ENCODE measurements around the gene PDCD1LG2. TPM values are rescaled to one million over a fixed set of nuclear protein-coding genes. Genes with fewer than 3 reads are reported as not detected.
A peak's percentile ranks its signal among the peaks of the same experiment; 100 is the strongest.
"Not testable (repeated sequence)": the region's sequence is repeated elsewhere in the genome, so short reads cannot be mapped to it uniquely, and the experiment has no call there.

PDCD1LG2 gene
- total RNA-seq, 6 experiments from 2014 or later = 0.49 to 2.4 (median 1.1) TPM

GRCh38 chr9:5492965-5493678 is 17.2 kb upstream of the PDCD1LG2 start:
- no peak for TF ChIP-seq CTCF (IDR thresholded peaks at IDR 0.05)
- WGBS (ENCODE audit: insufficient coverage, low coverage, low lambda C conversion rate, missing lambda C conversion rate) = 62% methylated on average over 1 of the region's 1 CpG
- DNase-seq (no peak), ATAC-seq (peak in 1 of 4 donors; percentile 29)
- no peaks in the 10 kb centered on the region for H3K4me1 ChIP-seq
- H3K9me3 ChIP-seq = no peaks in the 10 kb centered on the region
- H3K36me3 ChIP-seq = no peaks in the 10 kb centered on the region
- H3K4me3 ChIP-seq = no peak overlapping the region
- no peak overlapping the region for H3K27ac ChIP-seq
- H3K27me3 ChIP-seq = no peaks in the 10 kb centered on the region
- intact Hi-C loops (cut with DNase I) = no loop called here

- ATAC-seq (peak; percentile 74 to 85 (median 82)), DNase-seq (peak in 2 of 3 donors; percentile 26 to 60)
- Histone ChIP-seq H3K9me3 (no peaks in the 10 kb centered on the region), H3K4me1 (no peaks in the 10 kb centered on the region), H3K36me3 (no peaks in the 10 kb centered on the region), H3K4me3 (no peak overlapping the region), H3K27me3 (no peaks in the 10 kb centered on the region), H3K27ac (peak overlapping the region in 2 of 3 donors; percentile 43 to 46)
- WGBS (ENCODE audit: insufficient coverage, low coverage, low lambda C conversion rate, missing lambda C conversion rate) = 42% methylated on average over 8 of the region's 8 CpGs
- TF ChIP-seq POLR2A (IDR thresholded peaks at IDR 0.05) (no peak), CTCF (IDR thresholded peaks at IDR 0.05) (no peak)
- intact Hi-C loops (cut with DNase I) = no loop called here
Measured at GRCh38 chr9:5493679-5494511, 16.4 kb upstream of the PDCD1LG2 start.

GRCh38 chr9:5494765-5495164 is 15.6 kb upstream of the PDCD1LG2 start:
- DNase-seq; H3K4me1 ChIP-seq; H3K27ac ChIP-seq; H3K36me3 ChIP-seq; H3K4me3 ChIP-seq; H3K27me3 ChIP-seq; ATAC-seq; intact Hi-C loops (cut with DNase I); H3K9me3 ChIP-seq: not testable (repeated sequence)
- 63% methylated on average over 3 of the region's 3 CpGs for WGBS (ENCODE audit: insufficient coverage, low coverage, low lambda C conversion rate, missing lambda C conversion rate)

GRCh38 chr9:5499157-5499556 is 11.2 kb upstream of the PDCD1LG2 start:
- no peaks in the 10 kb centered on the region for H3K4me1 ChIP-seq
- 91% methylated on average over 1 of the region's 1 CpG for WGBS (ENCODE audit: insufficient coverage, low coverage, low lambda C conversion rate, missing lambda C conversion rate)

More at GRCh38 chr9:5499157-5499556, 11.2 kb upstream of the PDCD1LG2 start:
- Histone ChIP-seq H3K9me3 (no peaks in the 10 kb centered on the region), H3K4me3 (no peak overlapping the region), H3K36me3 (no peaks in the 10 kb centered on the region), H3K27me3 (no peaks in the 10 kb centered on the region), H3K27ac (no peak overlapping the region)
- DNase-seq = no peak
- TF ChIP-seq POLR2A (IDR thresholded peaks at IDR 0.05) = no peak
- no peak for TF ChIP-seq CTCF (IDR thresholded peaks at IDR 0.05)
- intact Hi-C loops (cut with DNase I) = no loop called here
- no peak for ATAC-seq

Data from right lobe of liver (tissue), 6 donors.